ENCODE results near the gene KAZN. TPM values are rescaled to one million over a fixed set of nuclear protein-coding genes. Genes with fewer than 3 reads are reported as not detected.

The KAZN gene
- total RNA-seq, 1 experiment from 2014 or later, result 0.38 TPM

- DNase-seq (ENCODE audit: low spot score), result no peak
Measured at GRCh38 chr1:14851760-14852159, 253.3 kb downstream of the KAZN start.

GRCh38 chr1:14852291-14852690, 253.8 kb downstream of the KAZN start:
- DNase-seq (ENCODE audit: low spot score), result no peak

DNA sequence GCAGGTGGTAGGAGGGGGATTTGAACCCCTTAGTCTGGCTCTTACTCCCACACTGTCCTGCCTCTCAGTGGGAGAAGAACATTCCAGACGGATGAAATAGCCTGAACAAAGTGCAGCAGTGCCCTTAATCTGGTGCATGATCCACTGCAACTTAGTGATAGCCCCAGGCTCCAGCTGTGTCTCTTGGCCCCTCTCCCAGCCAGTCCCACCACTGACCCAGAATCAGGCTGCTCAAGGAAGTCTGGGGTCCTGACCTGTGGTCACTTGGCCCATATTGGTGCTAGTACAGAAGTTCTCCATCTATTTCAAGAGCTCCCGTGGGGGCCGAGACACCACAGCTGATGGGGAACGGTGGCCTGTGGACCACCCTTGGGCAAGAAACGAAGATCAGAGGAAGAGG, 255.0 kb downstream of the KAZN start:
- no peak for DNase-seq (ENCODE audit: low spot score)

GRCh38 chr1:14855268-14855667, 256.8 kb downstream of the KAZN start:
- DNase-seq (ENCODE audit: low spot score), result no peak

- DNase-seq (ENCODE audit: low spot score), result no peak
Measured at GRCh38 chr1:14855801-14856200, 257.3 kb downstream of the KAZN start.

DNA sequence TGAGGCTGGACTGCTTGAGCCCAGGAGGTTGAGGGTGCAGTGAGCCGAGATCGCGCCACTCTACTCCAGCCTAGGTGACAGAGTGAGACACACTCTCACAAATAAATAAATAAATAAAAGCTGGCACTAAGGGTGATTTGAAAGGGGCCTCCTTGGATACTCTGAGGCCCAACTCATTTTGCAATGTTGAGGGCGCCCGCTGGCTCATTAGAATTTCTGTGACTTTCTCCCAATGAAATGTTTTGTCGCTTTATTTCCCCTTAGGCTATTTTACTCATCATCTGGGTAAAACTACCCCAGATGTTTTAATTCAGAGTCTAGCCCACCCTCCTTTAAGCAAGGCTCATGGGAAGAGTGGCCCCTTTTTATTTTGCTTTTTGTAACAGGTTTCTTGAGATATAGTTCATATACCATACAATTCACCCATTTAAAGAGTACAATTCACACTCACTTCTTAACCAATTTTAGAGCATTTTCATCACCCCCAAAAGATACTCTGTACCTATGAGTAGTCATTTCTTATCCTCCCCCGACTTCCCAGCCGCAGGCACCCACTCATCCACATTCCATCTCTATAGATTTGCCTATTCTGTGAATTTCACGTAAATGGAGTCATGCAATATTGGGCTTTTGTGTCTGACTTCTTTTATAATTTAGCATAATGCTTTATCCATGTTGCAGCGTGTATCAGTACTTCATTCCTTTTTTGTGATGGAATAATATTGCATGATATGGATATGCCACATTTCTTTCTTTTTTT, 259.1 kb downstream of the KAZN start:
- no peak for DNase-seq (ENCODE audit: low spot score)

DNA sequence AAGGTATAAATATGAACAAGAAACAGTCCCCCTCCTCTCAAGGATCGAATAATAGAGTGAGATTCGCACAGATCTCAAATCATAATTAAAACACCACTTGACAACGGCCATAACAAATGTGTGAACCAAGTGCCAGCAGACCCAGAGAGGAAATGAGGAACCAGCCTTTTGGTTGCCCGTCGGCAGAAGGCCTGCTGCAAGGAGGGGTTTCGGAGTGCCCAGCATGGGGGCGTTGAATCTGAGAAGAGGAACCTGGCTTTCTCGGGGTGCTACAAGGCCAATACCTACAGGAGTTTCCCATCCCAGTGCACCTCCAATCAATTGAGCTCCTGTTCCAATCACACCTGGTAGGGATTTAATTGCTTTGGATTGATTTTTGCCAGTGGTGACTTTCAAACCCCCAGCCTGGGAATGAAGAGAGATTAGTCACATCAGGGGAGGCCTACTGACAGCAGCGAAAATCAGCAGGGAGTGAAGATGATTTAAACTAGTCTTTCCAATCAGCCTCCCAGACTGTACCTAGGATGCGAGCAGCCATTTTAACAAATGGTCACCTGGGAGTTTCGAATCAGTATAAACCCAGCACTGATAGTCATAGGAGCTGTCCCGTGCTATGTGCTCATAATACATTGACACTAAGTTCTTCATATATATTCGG, 263.8 kb downstream of the KAZN start:
- DNase-seq (ENCODE audit: low spot score), result no peak

- DNase-seq (ENCODE audit: low spot score), result no peak
Measured at GRCh38 chr1:14865106-14865505, 266.6 kb downstream of the KAZN start.

- no peak for DNase-seq (ENCODE audit: low spot score)
Measured at GRCh38 chr1:14866911-14867612, 268.6 kb downstream of the KAZN start.

GRCh38 chr1:14869187-14869586, 270.7 kb downstream of the KAZN start:
- DNase-seq (ENCODE audit: low spot score), result no peak

- DNase-seq (ENCODE audit: low spot score), result no peak
Measured at GRCh38 chr1:14871218-14871970, 272.9 kb downstream of the KAZN start.

DNA sequence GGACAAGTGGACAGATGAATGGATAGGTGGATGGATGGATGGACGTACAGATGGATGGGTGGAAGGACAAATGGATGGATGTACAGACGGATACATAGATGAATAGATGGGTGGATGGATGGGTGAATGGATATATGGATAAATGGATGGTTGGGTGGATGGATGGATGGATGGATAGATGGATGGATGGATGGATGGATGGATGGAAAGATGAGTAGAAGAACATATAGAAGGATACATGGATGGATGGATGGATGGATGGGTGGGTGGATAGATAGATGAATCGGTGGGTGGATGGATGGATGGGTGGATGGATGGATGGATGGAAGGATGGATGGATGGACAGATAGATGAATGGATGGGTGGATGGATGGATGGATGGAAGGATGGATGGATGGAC, 274.3 kb downstream of the KAZN start:
- no peak for DNase-seq (ENCODE audit: low spot score)

GRCh38 chr1:14873677-14874076, 275.2 kb downstream of the KAZN start:
- no peak for DNase-seq (ENCODE audit: low spot score)

DNA sequence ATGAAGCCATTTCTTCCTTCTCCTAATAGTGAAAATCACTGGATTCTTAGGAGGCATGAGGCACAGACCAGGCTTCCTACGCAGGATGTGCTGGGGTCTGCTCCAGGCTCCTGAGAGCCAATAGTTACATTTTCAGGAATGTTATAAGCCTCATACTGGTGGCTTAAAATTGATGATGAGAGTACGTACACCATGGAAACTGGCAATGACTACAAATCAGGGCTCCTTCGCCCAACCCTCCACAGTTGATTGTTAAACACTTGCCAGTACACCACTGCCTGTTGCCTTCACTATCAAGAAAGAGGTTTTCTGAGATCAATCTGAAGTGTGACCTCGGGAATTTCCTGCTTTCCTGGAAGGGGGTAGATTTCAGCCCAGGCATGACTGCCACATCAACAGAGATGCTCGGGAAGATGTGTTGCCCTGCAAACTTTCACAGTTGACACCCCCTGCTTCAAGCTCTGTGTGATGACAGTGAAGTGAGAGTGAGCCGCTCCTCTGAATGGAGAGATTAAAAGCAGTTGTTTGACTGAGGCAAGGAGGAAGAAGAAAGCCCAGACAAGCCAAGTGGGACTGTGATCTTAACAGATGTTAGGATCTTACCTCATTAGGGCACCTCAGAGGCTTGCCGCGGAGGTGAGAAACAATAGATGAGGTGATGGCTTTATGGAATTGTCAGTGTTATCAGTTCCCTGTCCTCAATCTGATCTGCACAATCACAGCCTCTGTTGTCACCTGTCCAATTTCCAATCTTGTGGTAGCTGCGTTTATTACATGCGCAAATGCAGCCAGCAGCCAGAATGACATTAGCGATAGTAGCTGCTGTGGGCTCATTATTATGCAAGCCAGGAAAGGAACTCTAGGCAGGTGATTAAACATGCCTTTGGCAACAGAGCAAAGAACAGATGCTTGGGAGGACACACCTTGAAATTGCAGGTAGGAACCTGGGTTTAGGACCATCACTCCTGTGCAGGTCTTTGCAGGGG, 277.3 kb downstream of the KAZN start:
- DNase-seq (ENCODE audit: low spot score), result no peak

DNA sequence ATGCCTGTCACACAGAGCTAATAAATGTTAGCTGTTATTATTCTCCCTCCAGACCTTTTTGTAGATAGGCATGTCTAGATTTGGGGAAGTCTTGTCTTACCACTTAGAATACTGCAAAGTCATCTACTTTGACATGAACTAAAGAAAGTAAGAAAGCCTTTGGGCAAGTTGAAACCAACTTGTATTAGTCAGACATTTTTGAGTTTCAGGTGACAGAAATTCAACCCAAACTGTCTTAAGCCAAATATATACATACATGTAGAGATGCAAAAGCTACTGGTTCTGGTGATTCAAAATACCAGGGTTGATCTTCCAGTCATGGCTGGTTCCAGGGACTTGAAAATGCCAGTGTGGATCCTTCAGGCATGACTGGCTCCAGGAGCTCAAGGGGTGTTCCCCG, 278.3 kb downstream of the KAZN start:
- no peak for DNase-seq (ENCODE audit: low spot score)

DNA sequence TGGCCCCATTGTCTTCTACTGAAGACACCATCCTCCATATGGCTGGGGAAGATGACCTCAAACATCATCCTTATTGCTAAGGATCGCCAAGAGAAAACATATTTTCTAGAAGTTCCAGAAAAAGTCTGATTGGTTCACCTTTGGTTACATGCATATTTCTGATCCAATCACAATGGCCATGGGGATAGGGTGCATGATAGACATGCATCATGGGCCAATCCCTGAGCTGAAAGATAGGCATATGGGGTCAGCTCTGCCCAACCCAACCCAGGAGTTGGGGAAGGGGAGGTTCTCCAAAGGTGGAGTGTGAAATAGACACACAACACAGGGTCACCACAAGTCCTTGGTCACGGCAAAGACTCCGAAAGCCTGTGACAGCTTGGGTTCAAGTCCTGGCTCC, 278.7 kb downstream of the KAZN start:
- DNase-seq (ENCODE audit: low spot score), result no peak

DNA sequence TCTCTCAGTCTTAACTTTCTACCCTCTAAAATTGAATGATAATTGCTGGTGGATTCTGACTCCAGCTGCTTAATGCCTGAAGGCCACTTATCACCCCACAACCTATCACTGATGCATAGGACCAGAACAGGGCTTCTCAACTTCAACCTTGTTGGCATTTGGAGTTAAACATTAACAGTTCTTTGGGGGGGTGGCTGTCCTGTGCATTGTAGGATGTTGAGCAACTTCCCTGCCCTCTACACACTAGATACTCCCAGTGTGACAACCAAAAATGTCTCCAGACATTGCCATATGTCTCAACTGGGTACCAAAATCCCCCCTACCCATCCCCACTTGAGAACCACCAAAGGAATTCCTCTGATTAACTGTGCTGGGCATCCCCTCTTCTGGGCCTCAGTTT, 279.6 kb downstream of the KAZN start:
- no peak for DNase-seq (ENCODE audit: low spot score)

DNA sequence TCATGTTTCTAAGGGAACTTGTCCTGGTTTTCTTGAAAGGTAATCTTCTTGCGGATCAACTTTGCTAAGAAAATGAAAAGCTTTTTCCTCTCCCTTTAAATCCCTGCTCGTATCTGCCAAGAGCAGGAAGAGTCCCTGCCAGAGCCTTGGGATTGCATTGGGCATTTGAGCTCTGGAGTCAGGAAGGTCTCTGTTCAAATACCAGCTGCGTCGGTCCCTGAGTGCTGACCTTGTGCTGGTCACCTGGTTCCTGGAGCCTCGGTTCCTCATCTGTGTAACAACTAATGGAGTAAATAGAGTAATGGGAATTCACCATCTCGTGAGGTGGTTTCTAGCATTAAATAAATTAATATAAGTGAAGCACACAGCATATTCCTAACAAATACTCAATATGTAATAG, 280.5 kb downstream of the KAZN start:
- no peak for DNase-seq (ENCODE audit: low spot score)

- DNase-seq (ENCODE audit: low spot score), result no peak
Measured at GRCh38 chr1:14880456-14881316, 282.2 kb downstream of the KAZN start.
